Pancreas (tissue), 10 donors: ENCODE measurements around the gene PAK1. TPM values are rescaled to one million over a fixed set of nuclear protein-coding genes. Genes with fewer than 3 reads are reported as not detected.

ENCODE experiments used
- ATAC-seq, 4 donors: fragments of 200-7000 bp; cut with Tn5 transposase; one replicate each; pipeline versions ENCODE4 v1.8.0 to v1.9.1; 2020; ENCODE audit warnings: mild to moderate bottlenecking in 4 of 4, moderate library complexity in 4 of 4
- DNase-seq, 6 donors: peaks; one replicate each; pipeline ENCODE4 v3.0.0-alpha.2; 2020
- FAIRE-seq: peaks from 2 replicates; lab custom pipeline; 2012; peaks lifted over from hg19 to GRCh38; lab: Jason Lieb, UNC
- H3K27ac ChIP-seq, 4 donors: fragments of 200-600 bp; sonication (generic); 1 replicate in 3 of 4; 2 replicates in 1 of 4; pipeline versions ENCODE4 v1.5.0 to v1.8.0; 2020
- H3K27me3 ChIP-seq, 4 donors: fragments of 200-600 bp; one replicate each; pipeline ENCODE4 v1.8.0; 2021
- H3K36me3 ChIP-seq, 3 donors: fragments of 200-600 bp; sonication (generic) in 1 of 3; one replicate each; pipeline versions ENCODE4 v1.5.0 to v1.8.0; 2020 to 2021
- H3K4me1 ChIP-seq, 3 donors: fragments of 200-600 bp; one replicate each; pipeline ENCODE4 v1.8.0; 2021
- H3K4me3 ChIP-seq, 4 donors: fragments of 200-600 bp; sonication (generic) in 2 of 4; one replicate each; pipeline versions ENCODE4 v1.5.0 to v1.8.0; 2020 to 2021
- H3K9me3 ChIP-seq, 4 donors: fragments of 200-600 bp; one replicate each; pipeline ENCODE4 v1.8.0; 2021
- WGBS, 2 donors: extraction: QIAGEN DNeasy Blood & Tissue Kit; methylation state at CpG; one replicate each; pipeline ENCODE4 v1.1.7; 2013; 5-methylcytosine and 5-hydroxymethylcytosine counted together
- intact Hi-C, 3 donors: fragments of 100-400 bp; cut with DNase I; formaldehyde crosslinking; loops; one replicate each; pipeline versions ENCODE4 v1.11.1 to v1.14.2; 2022
- polyA plus RNA-seq, 2 donors: library from polyadenylated mRNA; stranded (reverse); fragments of 200-250 nt; gene quantifications; one replicate each; pipeline ENCODE4 v1.2.3, GENCODE V29; 2013
- total RNA-seq, 6 donors: library from RNA; stranded (reverse); fragmentation: NEBNext Ultra II Directional in 4 of 6; extraction: Animal tissue kit (Norgen Biotek cat#: 25700) in 4 of 6; gene quantifications; one replicate each; pipeline versions ENCODE4 v1.2.1 to v1.2.4, GENCODE V29; 2021 to 2023
- TF ChIP-seq, protein P1 (sequence below), 4 donors: fragments of 200-600 bp; sonication (generic) in 3 of 4; IDR thresholded peaks; one replicate each; pipeline versions ENCODE4 v1.5.0 to v1.8.0; 2021; ENCODE audit warnings: antibody characterized with exemption in 4 of 4
- donor health status: healthy with polysubstance abuse.
- donor health status: DM: no; HTN: no; CAD: no; lungs with moderate emphysema.
- donor health status: DM: no; HTN: no; CAD: no.
- donor health status: control.
- donor health status: control.
- donor health status: Bipolar disorder and iron deficiency.
- donor health status: DM: yes; HTN: yes; CAD: no.
- donor health status: DM: no; HTN: no; CAD: no.
- donor health status: DM: no; HTN: no; CAD: no.
- donor health status: DM: yes; HTN: yes; CAD: no.

Gene PAK1
- total and polyA plus RNA-seq, 8 donors, result 9.0 to 40.0 (median 20.7) TPM

GRCh38 chr11:77351281-77351886 is 122.5 kb downstream of the PAK1 start:
- intact Hi-C loops, result no loop called here
- Histone ChIP-seq H3K4me3 (no peak overlapping the region), H3K4me1 (no peaks in the 10 kb centered on the region), H3K9me3 (no peaks in the 10 kb centered on the region), H3K27me3 (no peaks in the 10 kb centered on the region), H3K27ac (no peak overlapping the region), H3K36me3 (peaks cover 0 to 4% (median 0%) of the 10 kb centered on the region in 3 donors)
- FAIRE-seq (no peak), DNase-seq (no peak), ATAC-seq (no peak)
- TF ChIP-seq, protein P1, sequence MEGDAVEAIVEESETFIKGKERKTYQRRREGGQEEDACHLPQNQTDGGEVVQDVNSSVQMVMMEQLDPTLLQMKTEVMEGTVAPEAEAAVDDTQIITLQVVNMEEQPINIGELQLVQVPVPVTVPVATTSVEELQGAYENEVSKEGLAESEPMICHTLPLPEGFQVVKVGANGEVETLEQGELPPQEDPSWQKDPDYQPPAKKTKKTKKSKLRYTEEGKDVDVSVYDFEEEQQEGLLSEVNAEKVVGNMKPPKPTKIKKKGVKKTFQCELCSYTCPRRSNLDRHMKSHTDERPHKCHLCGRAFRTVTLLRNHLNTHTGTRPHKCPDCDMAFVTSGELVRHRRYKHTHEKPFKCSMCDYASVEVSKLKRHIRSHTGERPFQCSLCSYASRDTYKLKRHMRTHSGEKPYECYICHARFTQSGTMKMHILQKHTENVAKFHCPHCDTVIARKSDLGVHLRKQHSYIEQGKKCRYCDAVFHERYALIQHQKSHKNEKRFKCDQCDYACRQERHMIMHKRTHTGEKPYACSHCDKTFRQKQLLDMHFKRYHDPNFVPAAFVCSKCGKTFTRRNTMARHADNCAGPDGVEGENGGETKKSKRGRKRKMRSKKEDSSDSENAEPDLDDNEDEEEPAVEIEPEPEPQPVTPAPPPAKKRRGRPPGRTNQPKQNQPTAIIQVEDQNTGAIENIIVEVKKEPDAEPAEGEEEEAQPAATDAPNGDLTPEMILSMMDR (IDR thresholded peaks at IDR 0.05), result no peak

DNA sequence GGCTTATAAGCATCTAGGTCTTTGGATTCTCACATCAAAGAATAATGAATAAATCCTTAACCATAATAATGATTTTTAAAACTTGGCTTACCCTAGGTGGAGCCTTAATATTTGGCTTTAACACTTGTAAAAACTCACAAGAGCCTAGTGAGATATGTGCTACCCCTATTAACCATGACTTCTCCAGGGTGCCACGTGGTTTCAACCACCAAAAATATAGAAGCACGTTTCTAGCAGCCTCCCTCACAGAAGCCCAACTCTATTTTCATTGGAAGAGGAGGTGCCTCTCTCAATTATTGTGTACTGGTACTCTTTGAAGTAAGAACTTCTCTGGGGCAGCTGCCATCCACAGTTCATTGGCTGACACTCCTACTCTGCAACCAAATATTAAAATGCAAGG is 125.9 kb downstream of the PAK1 start:
- no peak for DNase-seq
- TF ChIP-seq, protein P1 (IDR thresholded peaks at IDR 0.05), result no peak
- intact Hi-C loops, result no loop called here
- H3K27me3 ChIP-seq, result no peaks in the 10 kb centered on the region
- WGBS, 2 donors, result 84 to 92% methylated on average over 2 of the region's 2 CpGs
- no peaks in the 10 kb centered on the region for H3K4me1 ChIP-seq
- H3K36me3 ChIP-seq, result no peaks in the 10 kb centered on the region
- H3K4me3 ChIP-seq, result no peak overlapping the region
- H3K27ac ChIP-seq, result no peak overlapping the region
- no peak for FAIRE-seq
- ATAC-seq, result no peak
- no peaks in the 10 kb centered on the region for H3K9me3 ChIP-seq

DNA sequence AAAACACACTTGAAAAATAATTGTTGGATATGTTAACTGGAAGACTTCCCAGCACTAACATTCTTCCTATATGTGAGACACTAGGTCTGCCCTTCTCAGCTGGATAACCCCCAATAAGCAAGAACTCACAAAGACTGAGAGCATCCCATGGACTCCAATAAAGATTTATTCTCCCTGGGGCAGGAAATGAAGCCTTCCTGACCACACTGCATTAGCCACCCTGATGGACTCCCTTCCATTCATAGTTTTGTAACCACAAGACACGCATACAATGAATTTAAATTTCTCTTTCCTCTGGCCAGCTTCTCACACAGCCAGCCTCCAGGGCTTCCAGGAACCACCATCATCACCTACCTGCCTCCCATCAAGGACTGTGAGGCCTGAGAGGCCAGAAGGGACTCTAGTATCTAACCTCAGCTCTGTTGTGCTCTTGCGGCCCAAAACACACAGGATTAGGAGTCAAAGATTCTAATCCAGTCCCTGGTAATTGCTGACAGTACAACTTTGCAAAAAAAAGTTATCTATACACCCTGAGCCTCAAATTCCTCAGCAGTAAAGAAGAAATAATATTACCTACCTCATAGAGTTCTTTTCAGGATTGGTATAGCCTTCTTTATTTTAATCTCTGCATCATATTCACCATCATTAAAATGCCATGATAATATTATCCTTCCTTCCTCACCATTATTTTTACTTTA is 126.8 kb downstream of the PAK1 start:
- no peak for ATAC-seq
- TF ChIP-seq, protein P1 (IDR thresholded peaks at IDR 0.05), result no peak
- intact Hi-C loops, result no loop called here
- no peak for DNase-seq
- no peaks in the 10 kb centered on the region for H3K9me3 ChIP-seq
- H3K4me3 ChIP-seq, result no peak overlapping the region
- no peak for FAIRE-seq
- no peaks in the 10 kb centered on the region for H3K27me3 ChIP-seq
- H3K27ac ChIP-seq, result no peak overlapping the region
- H3K36me3 ChIP-seq, result no peaks in the 10 kb centered on the region
- H3K4me1 ChIP-seq, result no peaks in the 10 kb centered on the region
- 95 to 98% methylated on average over 2 of the region's 2 CpGs for WGBS, 2 donors

- no peak for FAIRE-seq
Observed at GRCh38 chr11:77345621-77346020, 128.3 kb downstream of the PAK1 start.

More at GRCh38 chr11:77345621-77346020, 128.3 kb downstream of the PAK1 start:
- WGBS, 2 donors, result 77 to 87% methylated on average over 3 of the region's 3 CpGs
- Histone ChIP-seq H3K9me3 (no peaks in the 10 kb centered on the region), H3K4me1 (no peaks in the 10 kb centered on the region), H3K27me3 (no peaks in the 10 kb centered on the region), H3K36me3 (peaks cover 0 to 2% (median 0%) of the 10 kb centered on the region in 3 donors), H3K4me3 (no peak overlapping the region), H3K27ac (no peak overlapping the region)
- intact Hi-C loops, result no loop called here
- ATAC-seq (no peak), DNase-seq (no peak)
- TF ChIP-seq, protein P1 (IDR thresholded peaks at IDR 0.05), result no peak
